ENCODE data around the gene NTF4. TPM values are rescaled to one million over a fixed set of nuclear protein-coding genes. Genes with fewer than 3 reads are reported as not detected.

Gene NTF4
- polyA plus RNA-seq, 1 of the 3 experiments (the other 2 are of a cell fraction): 0.66 TPM

DNA sequence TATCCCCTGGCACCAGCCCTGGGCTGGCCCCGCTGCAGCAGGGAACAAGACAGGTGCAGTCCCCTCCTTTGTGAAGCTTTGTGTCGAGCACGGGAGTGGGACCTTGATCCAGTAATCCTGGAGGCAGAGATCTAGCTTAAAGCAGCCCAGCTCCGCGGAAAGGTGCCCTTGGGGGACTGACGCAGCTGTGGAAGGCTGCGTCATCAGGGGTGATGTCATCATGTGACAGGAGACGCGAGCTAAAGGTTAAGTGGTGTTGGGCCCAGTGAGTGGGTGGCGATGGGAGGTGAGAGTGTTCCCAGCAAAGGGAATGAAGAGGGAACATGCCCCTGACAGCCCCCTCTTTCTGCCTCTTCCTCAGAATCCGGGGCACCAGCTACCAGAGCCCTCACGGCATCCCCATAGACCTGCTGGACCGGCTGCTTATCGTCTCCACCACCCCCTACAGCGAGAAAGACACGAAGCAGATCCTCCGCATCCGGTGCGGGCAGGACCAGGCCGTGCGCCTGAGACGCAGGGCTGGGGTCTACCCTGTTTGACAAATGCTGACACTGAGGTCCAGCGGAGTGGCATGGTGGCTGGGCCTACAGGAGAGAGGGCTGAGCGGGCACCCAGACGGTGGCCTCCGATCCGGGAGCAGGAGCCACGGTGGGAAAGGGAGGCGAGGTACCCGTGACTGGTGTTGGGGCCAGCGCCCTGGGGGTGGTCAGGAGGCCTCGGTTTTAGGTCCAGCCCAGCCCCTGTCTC, 50.3 kb downstream of the NTF4 start:
- DNase-seq: no peak
- Histone ChIP-seq H3K9me2 (no peaks in the 10 kb centered on the region), H3K4me3 (ENCODE audit: low read depth in 2 of 2, low read length in 1 of 2) (no peak overlapping the region), H3K9ac (no peak overlapping the region), H2AFZ (ENCODE audit: low read depth) (no peak overlapping the region), H3K4me1 (ENCODE audit: control insufficient read depth in 1 of 2, insufficient read depth in 2 of 2, low read depth in 1 of 2, low read length in 1 of 2) (peaks cover 0 to 22% of the 10 kb centered on the region in 2 experiments; a peak in 1 of 4 replicates), H3K79me2 (ENCODE audit: insufficient read depth) (no peaks in the 10 kb centered on the region), H3K27ac (ENCODE audit: low read depth in 2 of 2, low read length in 1 of 2) (no peak overlapping the region), H3K4me2 (no peak overlapping the region), H3K9me3 (no peaks in the 10 kb centered on the region), H4K20me1 (ENCODE audit: insufficient read depth) (no peaks in the 10 kb centered on the region), H3K27me3 (ENCODE audit: insufficient read depth) (no peaks in the 10 kb centered on the region), H3F3A (replicated peaks; ENCODE audit: insufficient read depth) (peaks cover 10% of the 10 kb centered on the region), H3K36me3 (replicated peaks in 1 of 2; ENCODE audit: control insufficient read depth in 1 of 2, insufficient read depth in 2 of 2, low read length in 1 of 2) (peaks cover 0 to 46% of the 10 kb centered on the region in 2 experiments)
- TF ChIP-seq MEF2A (IDR thresholded peaks at IDR 0.05; ENCODE audit: borderline replicate concordance, low read depth): no peak
- 0 out of 2 replicates have a peak, but pooled peaks have one; percentile 5 for TF ChIP-seq POLR2AphosphoS5 (IDR thresholded peaks at IDR 0.05; ENCODE audit: low read depth, low read length)
- ChIA-PET CTCF (interaction anchor here (1.1 to 8.6 kb wide), 2 partner anchors 15 to 21 kb away, joined by 5 to 68 read pairs; partner anchors contain the start of gene RUVBL2), POLR2A (no interaction called here)
- whole genome bisulfite sequencing (ENCODE audit: low lambda C conversion rate): 92% methylated on average over 16 of the region's 32 CpGs

GRCh38 chr19:49011194-49011593, 53.4 kb downstream of the NTF4 start:
- POLR2A ChIA-PET: no interaction called here

More at GRCh38 chr19:49011194-49011593, 53.4 kb downstream of the NTF4 start:
- H3K4me2 ChIP-seq: no peak overlapping the region
- no peaks in the 10 kb centered on the region for H3K4me1 ChIP-seq (ENCODE audit: control insufficient read depth in 1 of 2, insufficient read depth in 2 of 2, low read depth in 1 of 2, low read length in 1 of 2)
- H3K27ac ChIP-seq (ENCODE audit: low read depth in 2 of 2, low read length in 1 of 2): no peak overlapping the region
- no peak overlapping the region for H2AFZ ChIP-seq (ENCODE audit: low read depth)
- H4K20me1 ChIP-seq (ENCODE audit: insufficient read depth): no peaks in the 10 kb centered on the region
- no peak for DNase-seq
- TF ChIP-seq EP300 (IDR thresholded peaks at IDR 0.05; ENCODE audit: borderline replicate concordance in 1 of 2, low read depth in 1 of 2, low read length in 1 of 2) (no peak), RXRA (IDR thresholded peaks at IDR 0.05; ENCODE audit: borderline replicate concordance, low read depth) (no peak), FOXM1 (IDR thresholded peaks at IDR 0.05; ENCODE audit: low read depth) (no peak), POLR2AphosphoS5 (IDR thresholded peaks at IDR 0.05; ENCODE audit: low read depth, low read length) (no peak), EZH2phosphoT487 (IDR thresholded peaks at IDR 0.05; ENCODE audit: borderline replicate concordance, low read depth) (no peak), SMC3 (IDR thresholded peaks at IDR 0.05; ENCODE audit: low read depth, low read length) (no peak), FOSL2 (IDR thresholded peaks at IDR 0.05; ENCODE audit: borderline replicate concordance, low read depth) (no peak), TEAD4 (IDR thresholded peaks at IDR 0.05; ENCODE audit: borderline replicate concordance, insufficient read depth) (no peak), GATA2 (CRISPR knock-in tag; IDR thresholded peaks at IDR 0.05) (no peak), RAD21 (IDR thresholded peaks at IDR 0.05; ENCODE audit: low read length) (no peak), JUND (IDR thresholded peaks at IDR 0.05) (no peak), MEF2A (IDR thresholded peaks at IDR 0.05; ENCODE audit: borderline replicate concordance, low read depth) (no peak), MXI1 (IDR thresholded peaks at IDR 0.05; ENCODE audit: low read depth, low read length) (no peak), ELF1 (IDR thresholded peaks at IDR 0.05) (no peak)
- TF ChIP-seq, protein P1, sequence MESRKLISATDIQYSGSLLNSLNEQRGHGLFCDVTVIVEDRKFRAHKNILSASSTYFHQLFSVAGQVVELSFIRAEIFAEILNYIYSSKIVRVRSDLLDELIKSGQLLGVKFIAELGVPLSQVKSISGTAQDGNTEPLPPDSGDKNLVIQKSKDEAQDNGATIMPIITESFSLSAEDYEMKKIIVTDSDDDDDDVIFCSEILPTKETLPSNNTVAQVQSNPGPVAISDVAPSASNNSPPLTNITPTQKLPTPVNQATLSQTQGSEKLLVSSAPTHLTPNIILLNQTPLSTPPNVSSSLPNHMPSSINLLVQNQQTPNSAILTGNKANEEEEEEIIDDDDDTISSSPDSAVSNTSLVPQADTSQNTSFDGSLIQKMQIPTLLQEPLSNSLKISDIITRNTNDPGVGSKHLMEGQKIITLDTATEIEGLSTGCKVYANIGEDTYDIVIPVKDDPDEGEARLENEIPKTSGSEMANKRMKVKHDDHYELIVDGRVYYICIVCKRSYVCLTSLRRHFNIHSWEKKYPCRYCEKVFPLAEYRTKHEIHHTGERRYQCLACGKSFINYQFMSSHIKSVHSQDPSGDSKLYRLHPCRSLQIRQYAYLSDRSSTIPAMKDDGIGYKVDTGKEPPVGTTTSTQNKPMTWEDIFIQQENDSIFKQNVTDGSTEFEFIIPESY (IDR thresholded peaks at IDR 0.05; ENCODE audit: borderline replicate concordance, low read depth): no peak
- H3K9me3 ChIP-seq: no peaks in the 10 kb centered on the region
- H3K9ac ChIP-seq: no peak overlapping the region
- no peak overlapping the region for H3K4me3 ChIP-seq (ENCODE audit: low read depth in 2 of 2, low read length in 1 of 2)
- H3K9me2 ChIP-seq: no peaks in the 10 kb centered on the region
- H3K27me3 ChIP-seq (ENCODE audit: insufficient read depth): no peaks in the 10 kb centered on the region
- H3K79me2 ChIP-seq (ENCODE audit: insufficient read depth): no peaks in the 10 kb centered on the region
- WGBS (ENCODE audit: low lambda C conversion rate): 90% methylated on average over 13 of the region's 17 CpGs
- CTCF ChIA-PET: interaction anchor here (1.3 to 8.6 kb wide), 2 partner anchors 8 to 12 kb away, joined by 5 to 68 read pairs; no protein-coding TSS in a partner anchor
- peaks cover 7 to 55% of the 10 kb centered on the region in 2 experiments for H3K36me3 ChIP-seq (replicated peaks in 1 of 2; ENCODE audit: control insufficient read depth in 1 of 2, insufficient read depth in 2 of 2, low read length in 1 of 2)
- peaks cover 7% of the 10 kb centered on the region for H3F3A ChIP-seq (replicated peaks; ENCODE audit: insufficient read depth)

Small RNA genes lying within 50 kb of the gene (small RNA-seq; reads per million reads assigned to genes)
- 0 to 3.4 (median 0) reads per million in 7 experiments for gene RN7SL708P

Other genes with a start within 250 kb of the NTF4 start
- 27.9 and 29.7 TPM in 2 replicates for gene HSD17B14, start 228.3 kb downstream of the NTF4 start, polyA plus RNA-seq (2012; rRNA removed)
- gene PLEKHA4, start 196.2 kb downstream of the NTF4 start, polyA plus RNA-seq (2012; rRNA removed): 4.7 and 5.6 TPM in 2 replicates
- 62.3 and 73.7 TPM in 2 replicates for gene PPP1R15A, start 192.4 kb downstream of the NTF4 start, polyA plus RNA-seq (2012; rRNA removed)
- 0.03 and 0.08 TPM in 2 replicates for gene TULP2, start 166.1 kb downstream of the NTF4 start, polyA plus RNA-seq (2012; rRNA removed)
- gene NUCB1, start 164.5 kb downstream of the NTF4 start, polyA plus RNA-seq (2012; rRNA removed): 259 and 397 TPM in 2 replicates
- gene DHDH, start 131.1 kb downstream of the NTF4 start, polyA plus RNA-seq (2012; rRNA removed): 0.31 and 0.72 TPM in 2 replicates
- 278 and 640 TPM in 2 replicates for gene BAX, start 109.9 kb downstream of the NTF4 start, polyA plus RNA-seq (2012; rRNA removed)
- 587 and 875 TPM in 2 replicates for gene FTL, start 99.5 kb downstream of the NTF4 start, polyA plus RNA-seq (2012; rRNA removed)
- gene GYS1, start 71.5 kb downstream of the NTF4 start, polyA plus RNA-seq (2012; rRNA removed): 24.1 and 25.3 TPM in 2 replicates
- 411 and 459 TPM in 2 replicates for gene RUVBL2, start 70.9 kb downstream of the NTF4 start, polyA plus RNA-seq (2012; rRNA removed)
- gene LHB, start 47.7 kb downstream of the NTF4 start, polyA plus RNA-seq (2012; rRNA removed): 0.13 and 0.23 TPM in 2 replicates
- gene CGB3, start 40.5 kb downstream of the NTF4 start, polyA plus RNA-seq (2012; rRNA removed): 0.10 TPM in 1 of 2 replicates, not detected in the other
- 0.50 and 0.64 TPM in 2 replicates for gene CGB2, start 32.9 kb downstream of the NTF4 start, polyA plus RNA-seq (2012; rRNA removed)
- gene CGB1, start 27.9 kb downstream of the NTF4 start, polyA plus RNA-seq (2012; rRNA removed): not detected in 2 replicates
- gene CGB5, start 21.0 kb downstream of the NTF4 start, polyA plus RNA-seq (2012; rRNA removed): 0.11 and 0.16 TPM in 2 replicates
- gene CGB8, start 15.7 kb downstream of the NTF4 start, polyA plus RNA-seq (2012; rRNA removed): 0.13 TPM in 1 of 2 replicates, not detected in the other
- 2.0 and 2.1 TPM in 2 replicates for gene CGB7, start 7.1 kb downstream of the NTF4 start, polyA plus RNA-seq (2012; rRNA removed)
- 0.02 TPM in 1 of 2 replicates, not detected in the other for gene KCNA7, start 7.9 kb upstream of the NTF4 start, polyA plus RNA-seq (2012; rRNA removed)
- gene SNRNP70, start 20.6 kb upstream of the NTF4 start, polyA plus RNA-seq (2012; rRNA removed): 272 and 359 TPM in 2 replicates
- 20.8 and 21.1 TPM in 2 replicates for gene LIN7B, start 49.6 kb upstream of the NTF4 start, polyA plus RNA-seq (2012; rRNA removed)
- 2.6 and 3.0 TPM in 2 replicates for gene C19orf73, start 54.3 kb upstream of the NTF4 start, polyA plus RNA-seq (2012; rRNA removed)
- 5.7 and 5.8 TPM in 2 replicates for gene PPFIA3, start 54.7 kb upstream of the NTF4 start, polyA plus RNA-seq (2012; rRNA removed)
- gene HRC, start 90.6 kb upstream of the NTF4 start, polyA plus RNA-seq (2012; rRNA removed): not detected in 2 replicates
- gene TRPM4, start 93.0 kb upstream of the NTF4 start, polyA plus RNA-seq (2012; rRNA removed): 16.9 and 20.6 TPM in 2 replicates

Data from SK-N-SH (cell line).